ENCODE results near the gene NR2F2. TPM values are rescaled to one million over a fixed set of nuclear protein-coding genes. Genes with fewer than 3 reads are reported as not detected.
A peak's percentile ranks its signal among the peaks of the same experiment; 100 is the strongest.

The NR2F2 gene
- total RNA-seq, 4 donors from 2014 or later = 8.9 to 41.8 (median 20.1) TPM

GRCh38 chr15:96328181-96328876, 2.2 kb upstream of the NR2F2 start:
- DNase-seq (ENCODE audit: low spot score) = no peak
- TF ChIP-seq CTCF (IDR thresholded peaks at IDR 0.05) = no peak

GRCh38 chr15:96328877-96329195, 1.7 kb upstream of the NR2F2 start:
- ATAC-seq (ENCODE audit: low FRiP score) (no peak), DNase-seq (ENCODE audit: low spot score) (no peak)
- no peak for TF ChIP-seq CTCF (IDR thresholded peaks at IDR 0.05)

More at GRCh38 chr15:96328181-96328876, 2.2 kb upstream of the NR2F2 start:
- ATAC-seq (ENCODE audit: low FRiP score) = no peak

GRCh38 chr15:96329403-96329981, 1.0 kb upstream of the NR2F2 start:
- no peak for TF ChIP-seq CTCF (IDR thresholded peaks at IDR 0.05)
- ATAC-seq (ENCODE audit: low FRiP score) (no peak), DNase-seq (ENCODE audit: low spot score) (no peak)

- no peak for DNase-seq (ENCODE audit: low spot score)
- peak; percentile 39 for ATAC-seq (ENCODE audit: low FRiP score)
- no peak for TF ChIP-seq CTCF (IDR thresholded peaks at IDR 0.05)
Observed at GRCh38 chr15:96330064-96330449, 443 bp upstream of the NR2F2 start.

GRCh38 chr15:96331144-96331944, 844 bp downstream of the NR2F2 start:
- DNase-seq (ENCODE audit: low spot score) = no peak
- ATAC-seq (ENCODE audit: low FRiP score) = peak; percentile 0
- no peak for TF ChIP-seq CTCF (IDR thresholded peaks at IDR 0.05)

GRCh38 chr15:96331945-96332636, 1.6 kb downstream of the NR2F2 start:
- TF ChIP-seq CTCF (IDR thresholded peaks at IDR 0.05) = no peak
- ATAC-seq (ENCODE audit: low FRiP score) = no peak
- DNase-seq (ENCODE audit: low spot score) = no peak
